GM21528 (cell line): Measurements from ENCODE around the gene NAMPT.
A peak's percentile ranks its signal among the peaks of the same experiment; 100 is the strongest.
"Not testable (repeated sequence)": the region's sequence is repeated elsewhere in the genome, so short reads cannot be mapped to it uniquely, and the experiment has no call there.

Source experiments
- ATAC-seq: cut with Tn5 transposase; IDR thresholded peaks from one replicate; pipeline ENCODE4 v1.9.1; 2021; ENCODE audit warnings: mild to moderate bottlenecking, moderate library complexity; ENCODE audit not compliant: unreplicated experiment, low FRiP score

NAMPT gene

DNA sequence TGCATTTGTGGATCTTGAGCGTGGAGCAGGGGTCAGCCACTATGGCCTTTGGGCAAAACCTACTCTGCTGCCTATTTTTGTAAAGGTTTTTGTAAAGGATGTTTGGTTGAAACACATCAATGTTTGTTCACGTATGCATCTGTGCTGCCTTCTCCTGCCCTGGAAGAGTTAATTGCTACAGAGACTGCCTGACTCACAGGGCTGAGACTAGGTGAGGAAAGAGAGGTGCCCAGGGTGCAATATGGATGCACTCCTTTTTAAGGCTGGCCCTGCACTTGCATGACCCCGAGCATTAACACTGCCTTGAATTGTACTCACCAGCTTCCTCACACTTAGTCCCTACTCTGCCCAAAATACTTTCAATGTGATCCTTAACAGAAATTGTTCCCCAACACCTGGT is 20.9 kb upstream of the NAMPT start:
- ATAC-seq = no peak

DNA sequence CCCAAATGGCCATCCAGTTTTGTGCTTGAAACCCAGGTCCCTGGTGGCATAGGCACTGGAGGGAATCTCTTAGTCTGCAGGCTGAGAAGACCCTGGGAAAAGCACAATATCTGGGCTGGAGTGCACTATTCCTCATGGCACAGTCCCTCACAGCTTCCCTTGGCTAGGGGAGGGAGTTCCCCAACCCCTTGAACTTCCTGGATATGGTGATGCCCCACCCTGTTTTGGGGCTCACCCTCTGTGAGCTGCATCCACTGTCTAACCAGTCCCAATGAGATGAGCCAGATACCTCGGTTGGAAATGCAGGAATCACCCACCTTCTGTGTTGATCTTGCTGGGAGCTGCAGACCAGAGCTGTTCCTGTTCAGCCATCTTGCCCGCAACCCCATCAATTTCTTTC is 19.8 kb upstream of the NAMPT start:
- ATAC-seq = no peak

DNA sequence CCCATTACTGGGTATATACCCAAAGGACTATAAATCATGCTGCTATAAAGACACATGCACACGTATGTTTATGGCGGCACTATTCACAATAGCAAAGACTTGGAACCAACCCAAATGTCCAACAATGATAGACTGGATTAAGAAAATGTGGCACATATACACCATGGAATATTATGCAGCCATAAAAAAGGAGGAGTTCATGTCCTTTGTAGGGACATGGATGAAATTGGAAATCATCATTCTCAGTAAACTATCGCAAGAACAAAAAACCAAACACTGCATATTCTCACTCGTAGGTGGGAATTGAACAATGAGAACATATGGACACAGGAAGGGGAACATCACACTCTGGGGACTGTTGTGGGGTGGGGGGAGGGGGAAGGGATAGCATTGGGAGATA is 13.8 kb upstream of the NAMPT start:
- not testable (repeated sequence) for ATAC-seq

DNA sequence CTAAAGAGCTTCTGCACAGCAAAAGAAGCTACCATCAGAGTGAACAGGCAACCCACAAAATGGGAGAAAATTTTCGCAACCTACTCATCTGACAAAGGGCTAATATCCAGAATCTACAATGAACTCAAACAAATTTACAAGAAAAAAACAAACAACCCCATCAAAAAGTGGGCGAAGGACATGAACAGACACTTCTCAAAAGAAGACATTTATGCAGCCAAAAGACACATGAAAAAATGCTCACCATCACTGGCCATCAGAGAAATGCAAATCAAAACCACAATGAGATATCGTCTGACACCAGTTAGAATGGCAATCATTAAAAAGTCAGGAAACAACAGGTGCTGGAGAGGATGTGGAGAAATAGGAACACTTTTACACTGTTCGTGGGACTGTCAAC is 13.4 kb upstream of the NAMPT start:
- ATAC-seq = not testable (repeated sequence)

DNA sequence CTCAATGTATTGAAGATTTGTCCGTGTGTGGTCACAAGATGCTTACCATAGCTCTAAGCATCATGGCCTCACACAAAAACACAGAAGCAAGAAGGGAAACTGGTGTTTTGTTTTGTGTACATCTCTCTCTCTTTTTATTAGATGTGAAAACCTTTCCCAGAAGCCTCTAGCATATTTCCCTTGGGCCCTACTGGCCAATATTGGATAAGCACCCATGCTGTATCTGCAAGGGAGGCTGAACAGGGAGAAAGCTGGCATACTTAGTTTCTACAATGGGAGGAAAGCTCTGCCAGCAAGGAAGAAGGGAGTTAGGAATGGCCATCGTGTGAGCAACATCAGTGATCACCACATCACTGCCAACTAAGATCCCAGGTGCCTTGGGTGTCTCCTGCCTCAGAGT is 9.6 kb upstream of the NAMPT start:
- ATAC-seq = no peak

DNA sequence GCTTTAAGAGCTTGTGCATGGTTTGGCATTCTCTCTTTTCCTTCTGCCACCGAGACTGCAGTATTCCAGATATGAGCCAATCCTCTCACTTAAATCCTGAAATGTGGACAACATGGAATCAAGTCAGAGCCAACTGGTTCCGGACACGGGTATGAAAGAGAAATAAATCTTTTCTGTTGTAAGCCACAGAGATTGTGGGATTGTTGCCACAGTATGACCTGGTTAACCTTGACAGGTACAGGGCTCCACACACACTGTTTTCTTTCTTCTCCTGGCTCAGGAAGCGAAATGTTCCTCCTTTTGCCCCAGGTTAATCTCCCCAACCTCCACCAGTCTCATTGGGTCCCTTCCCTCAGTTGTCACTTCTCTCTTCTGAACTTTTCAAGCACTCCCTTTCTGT is 6.5 kb upstream of the NAMPT start:
- no peak for ATAC-seq

DNA sequence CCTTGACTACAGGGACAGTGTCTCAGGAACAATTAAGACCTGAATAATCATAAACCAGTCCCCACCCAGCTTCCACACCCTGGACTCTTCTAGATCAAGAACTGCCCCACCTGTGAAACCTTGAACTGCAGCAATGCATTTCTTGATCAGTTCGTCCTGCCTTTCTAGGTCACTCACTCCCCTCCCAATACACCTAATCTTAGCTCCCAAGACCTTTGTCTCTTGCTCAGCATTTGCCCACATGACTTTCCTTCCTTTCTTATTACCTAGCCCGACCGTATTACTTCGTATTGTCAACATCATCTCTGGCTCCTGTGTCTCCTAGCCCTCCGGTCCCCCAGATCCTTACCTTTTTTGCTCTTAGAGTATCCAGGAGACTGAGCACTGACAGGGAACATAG is 5.5 kb upstream of the NAMPT start:
- ATAC-seq = no peak

DNA sequence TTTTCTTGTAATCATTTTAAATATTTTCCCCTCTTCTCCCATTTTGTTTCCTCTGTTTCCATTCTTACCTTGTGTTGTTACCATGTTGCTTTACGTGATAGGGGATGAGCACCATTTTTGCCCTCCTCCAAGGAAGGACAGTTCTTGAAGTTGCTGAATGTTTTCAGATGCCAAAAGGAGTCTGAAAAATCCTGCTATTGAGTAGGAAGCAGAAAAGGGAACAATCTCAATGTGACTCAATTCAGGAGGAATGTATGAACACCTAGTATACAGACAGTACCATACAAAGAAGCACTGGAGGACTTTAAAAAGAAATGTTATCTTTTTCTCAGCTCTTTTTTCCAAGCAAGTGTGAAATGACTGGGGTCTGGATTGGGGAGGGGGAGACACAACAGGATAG is 5.1 kb upstream of the NAMPT start:
- ATAC-seq = no peak

DNA sequence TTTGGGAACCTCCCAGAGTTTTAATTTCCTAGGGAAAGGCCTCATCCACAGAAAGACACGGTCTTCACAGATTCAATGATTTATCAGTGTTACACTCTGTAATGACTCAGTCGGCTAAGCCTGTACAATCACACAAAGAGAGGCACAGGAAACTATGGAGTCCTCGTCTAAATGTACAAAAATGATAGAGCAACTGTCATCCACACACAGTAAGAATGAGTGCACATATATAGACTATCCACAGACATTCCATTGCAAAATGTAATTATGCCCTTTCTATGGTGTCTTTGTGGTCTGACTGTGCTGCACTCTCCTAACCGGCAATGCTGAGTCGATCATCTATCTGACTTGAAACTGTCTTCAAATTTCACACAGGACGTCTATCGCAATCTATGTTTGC is 3.5 kb upstream of the NAMPT start:
- no peak for ATAC-seq

DNA sequence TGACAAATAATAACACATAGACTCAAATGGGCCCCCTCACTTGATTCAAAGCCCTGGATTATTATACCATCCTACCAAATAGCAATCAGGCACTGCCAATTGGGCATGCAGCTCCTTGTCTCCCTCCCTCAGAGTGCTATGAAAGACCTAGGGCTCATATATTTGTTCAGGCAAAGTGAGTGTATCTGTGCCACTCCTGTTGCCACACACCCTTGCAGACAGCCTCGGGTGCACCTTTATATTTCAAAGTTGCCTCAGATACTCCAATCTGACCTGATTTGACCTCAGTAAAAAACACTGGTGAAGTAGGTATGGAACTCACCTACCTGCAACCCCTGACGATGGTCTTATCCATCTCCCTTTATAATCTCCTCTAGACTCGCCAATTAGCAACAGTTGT is 3.0 kb upstream of the NAMPT start:
- ATAC-seq = no peak

DNA sequence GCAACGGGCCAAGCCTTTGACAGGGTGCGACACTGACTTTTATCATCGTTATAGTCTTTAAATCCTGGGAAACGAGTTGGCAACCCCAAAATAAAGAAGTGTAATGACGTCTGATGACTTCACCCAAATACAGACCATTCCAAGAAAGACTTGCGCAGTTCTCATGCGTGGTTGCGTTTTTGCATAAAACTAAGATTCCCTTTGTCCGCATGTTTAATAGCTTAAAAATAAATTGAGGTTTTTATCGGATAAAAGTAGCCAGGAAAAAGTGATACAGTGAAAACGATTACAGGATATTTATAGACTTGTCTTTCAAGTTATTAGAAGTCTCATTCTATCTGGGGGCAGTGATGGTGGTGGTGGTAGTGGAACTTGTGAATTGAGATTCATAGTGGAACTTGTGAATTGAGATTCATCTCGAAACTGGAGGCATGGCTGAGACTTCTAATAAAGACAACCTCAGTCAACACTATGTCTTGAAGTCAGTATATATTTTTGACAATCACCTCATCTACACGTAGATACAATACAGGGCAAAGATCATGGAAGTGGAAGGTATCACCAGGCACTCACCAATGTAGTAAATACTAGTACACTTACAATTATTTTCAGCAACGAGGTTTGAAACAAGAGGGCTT is 1.2 kb upstream of the NAMPT start:
- ATAC-seq = no peak

DNA sequence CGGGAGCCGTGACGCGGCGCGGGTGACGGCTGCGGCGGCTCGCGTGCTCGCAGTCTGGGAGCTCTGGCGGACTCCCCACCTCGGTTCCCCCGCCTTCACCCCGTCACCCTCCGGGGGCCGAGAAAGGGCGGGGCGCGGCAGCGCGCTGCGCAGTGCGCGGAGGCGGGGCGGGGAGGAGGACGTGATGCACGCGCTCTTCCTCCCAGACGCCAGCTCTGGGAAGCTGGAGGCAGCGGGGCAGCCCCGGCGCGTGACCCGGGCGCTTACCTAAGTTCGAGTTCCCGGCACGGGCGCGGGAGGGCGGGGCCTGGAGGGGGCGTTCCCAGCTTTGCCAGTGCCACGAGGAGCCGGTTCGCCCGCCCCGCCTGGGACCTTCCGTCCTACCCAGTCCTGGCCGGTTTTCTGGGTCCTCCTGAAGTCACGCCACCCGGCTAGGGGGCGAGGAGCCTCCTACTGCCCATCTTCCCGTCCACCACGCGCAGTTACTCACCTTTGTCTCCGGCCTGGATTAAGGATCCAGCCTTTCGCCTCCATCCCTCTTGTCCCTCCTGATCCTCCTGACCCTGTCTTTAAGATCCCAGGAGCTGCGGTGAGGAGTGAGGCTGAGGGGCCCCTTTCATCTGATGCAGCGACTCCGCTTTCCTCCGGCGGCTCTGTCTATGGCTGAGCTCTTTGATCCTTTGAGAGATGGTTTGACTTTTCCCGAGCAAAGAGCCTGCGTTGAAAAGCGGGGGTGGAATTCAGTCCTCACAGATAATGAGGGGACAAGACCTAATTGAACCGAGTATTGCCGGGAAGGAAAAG is 470 bp upstream of the NAMPT start:
- ATAC-seq = peak; percentile 84

DNA sequence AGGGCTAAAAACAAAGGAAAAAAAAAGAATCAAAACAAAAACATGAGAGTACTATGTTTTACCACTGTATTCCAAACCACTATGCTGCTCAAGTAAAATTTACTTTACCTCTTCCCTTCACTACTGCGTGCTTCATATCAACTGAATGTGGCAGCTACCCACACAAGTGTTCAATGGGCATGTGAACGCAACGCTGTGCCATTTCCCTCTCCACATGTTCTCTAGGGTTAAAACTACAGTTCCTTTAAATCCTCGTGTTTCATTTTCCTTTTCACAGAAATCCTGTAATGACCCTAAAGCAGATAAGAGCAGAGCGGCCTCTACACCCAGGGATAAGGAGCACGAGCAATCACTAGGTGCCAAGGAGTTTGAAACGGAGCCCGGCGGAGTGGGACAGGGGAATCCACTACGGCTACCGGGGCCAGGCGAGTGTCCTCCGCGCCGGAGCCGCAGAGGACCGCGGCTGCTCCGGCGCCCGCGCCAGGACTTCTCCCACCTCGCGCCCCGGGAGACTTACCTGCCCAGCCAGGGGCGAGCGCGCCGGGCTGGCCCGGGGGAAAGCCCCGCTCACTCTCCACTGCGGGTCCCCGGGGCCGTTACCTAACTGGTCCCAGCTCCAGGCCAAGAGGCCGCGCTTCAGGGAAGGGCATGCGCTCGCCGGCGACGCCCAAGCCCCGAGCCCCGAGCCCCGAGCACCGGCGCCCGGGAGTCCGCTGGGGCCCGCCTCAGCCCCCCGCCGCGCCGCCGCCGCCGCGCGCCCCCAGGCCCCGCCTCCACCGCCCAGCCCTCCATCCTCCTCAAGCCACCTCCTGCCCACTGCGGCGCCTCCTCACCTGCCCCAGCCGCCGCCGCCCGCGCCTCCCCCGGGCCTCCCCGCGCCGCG is 711 bp downstream of the NAMPT start:
- peak; percentile 19 for ATAC-seq

DNA sequence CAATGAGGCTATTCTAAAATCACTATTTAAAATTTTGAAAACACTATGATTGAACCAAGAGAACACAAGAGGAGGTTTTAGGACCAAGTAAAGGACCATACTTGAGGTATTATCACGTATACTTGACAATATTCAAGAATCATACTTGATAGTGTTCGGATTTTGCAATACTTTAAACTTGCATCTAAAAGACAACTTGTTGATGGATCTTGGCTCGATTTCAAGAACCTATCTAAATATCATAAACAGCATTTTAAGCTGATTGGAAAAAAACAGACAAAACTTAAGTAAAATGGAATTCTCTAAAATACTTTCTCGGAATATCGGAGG is 1.3 kb downstream of the NAMPT start:
- ATAC-seq = no peak

DNA sequence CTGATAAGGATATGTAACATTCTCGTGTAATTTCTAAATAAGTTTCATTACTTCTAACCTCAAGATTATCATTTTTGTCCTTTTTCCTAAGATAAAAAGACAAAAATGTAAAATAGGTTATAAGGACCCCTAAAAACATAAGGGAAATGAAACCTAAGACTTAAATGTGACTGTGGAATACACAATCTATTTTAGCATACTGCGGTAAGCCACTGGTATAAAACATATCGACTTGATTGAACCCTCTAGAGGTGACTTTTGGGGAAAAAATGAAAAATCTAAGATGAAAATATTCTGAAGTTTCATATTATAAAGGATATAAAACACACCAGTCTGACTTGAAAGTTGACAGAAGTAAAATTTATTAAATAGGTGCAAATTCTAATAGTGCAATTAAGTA is 1.9 kb downstream of the NAMPT start:
- ATAC-seq = no peak

DNA sequence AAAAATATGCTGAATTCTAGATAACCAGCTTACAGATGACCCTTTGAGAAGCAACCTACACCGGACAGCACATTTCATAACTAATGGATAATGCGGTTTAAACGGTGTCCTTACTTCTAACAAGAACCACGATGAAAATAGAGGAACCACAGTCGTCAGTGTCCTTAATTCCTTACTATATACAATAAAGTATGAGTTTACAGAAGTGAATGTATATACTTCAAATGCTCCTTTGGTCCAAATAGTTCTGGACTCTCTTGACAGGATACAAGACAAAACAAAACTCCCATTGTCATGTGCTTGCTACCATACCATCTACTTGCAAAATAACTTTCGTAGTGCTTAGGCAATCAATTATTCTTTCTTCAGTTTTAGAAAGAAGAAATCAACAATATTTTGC is 2.4 kb downstream of the NAMPT start:
- ATAC-seq = no peak

DNA sequence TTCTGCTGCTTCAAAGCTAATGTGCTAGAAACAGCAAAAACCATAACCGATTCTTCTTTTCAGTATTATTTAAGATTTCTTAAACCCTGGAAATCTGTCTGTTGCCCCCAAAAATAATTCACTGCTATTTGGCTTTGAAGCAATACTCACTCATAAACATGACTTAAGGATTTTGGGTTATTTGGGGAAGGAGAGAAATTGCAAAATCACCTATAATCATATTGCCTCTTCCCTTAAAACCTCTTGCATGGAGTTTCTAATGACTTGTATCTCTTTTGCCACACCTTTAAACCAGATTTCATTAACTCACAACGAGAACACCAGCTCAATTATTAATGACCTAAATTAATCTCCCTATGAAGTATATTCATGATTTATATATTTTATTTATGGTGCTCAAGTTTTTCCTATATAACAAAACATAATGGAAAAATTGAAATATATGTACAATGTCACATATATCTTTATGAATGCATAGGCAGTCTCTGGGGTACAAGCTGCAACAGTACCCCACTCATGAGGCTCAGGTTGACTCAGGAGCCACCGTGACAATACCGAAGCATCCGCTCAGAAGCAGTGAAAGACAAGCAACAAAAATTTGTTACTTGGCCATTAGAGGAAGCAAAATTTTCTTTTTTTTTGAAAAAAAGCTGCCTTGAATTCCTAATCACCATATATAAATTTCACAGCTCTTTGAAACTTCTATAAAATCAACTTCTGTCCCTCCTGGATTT is 3.0 kb downstream of the NAMPT start:
- ATAC-seq = no peak

DNA sequence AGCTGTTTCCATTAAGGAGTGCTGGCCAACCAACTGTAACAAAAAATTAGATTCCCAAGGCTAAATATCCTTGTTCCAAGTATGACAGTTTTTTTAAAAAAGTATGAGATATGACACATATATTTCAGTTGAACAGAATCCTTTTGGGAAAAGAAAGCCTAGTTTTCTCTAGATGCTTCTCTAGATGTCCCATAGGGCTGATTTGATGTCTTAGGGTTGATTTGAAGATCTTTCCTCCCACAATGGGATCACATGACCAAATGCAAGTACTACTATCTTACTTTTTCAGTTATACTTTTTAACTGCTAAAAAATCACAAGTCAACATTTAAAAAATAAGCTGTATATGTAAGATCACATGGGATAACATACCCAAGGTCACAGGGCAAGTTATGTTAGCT is 3.7 kb downstream of the NAMPT start:
- no peak for ATAC-seq

DNA sequence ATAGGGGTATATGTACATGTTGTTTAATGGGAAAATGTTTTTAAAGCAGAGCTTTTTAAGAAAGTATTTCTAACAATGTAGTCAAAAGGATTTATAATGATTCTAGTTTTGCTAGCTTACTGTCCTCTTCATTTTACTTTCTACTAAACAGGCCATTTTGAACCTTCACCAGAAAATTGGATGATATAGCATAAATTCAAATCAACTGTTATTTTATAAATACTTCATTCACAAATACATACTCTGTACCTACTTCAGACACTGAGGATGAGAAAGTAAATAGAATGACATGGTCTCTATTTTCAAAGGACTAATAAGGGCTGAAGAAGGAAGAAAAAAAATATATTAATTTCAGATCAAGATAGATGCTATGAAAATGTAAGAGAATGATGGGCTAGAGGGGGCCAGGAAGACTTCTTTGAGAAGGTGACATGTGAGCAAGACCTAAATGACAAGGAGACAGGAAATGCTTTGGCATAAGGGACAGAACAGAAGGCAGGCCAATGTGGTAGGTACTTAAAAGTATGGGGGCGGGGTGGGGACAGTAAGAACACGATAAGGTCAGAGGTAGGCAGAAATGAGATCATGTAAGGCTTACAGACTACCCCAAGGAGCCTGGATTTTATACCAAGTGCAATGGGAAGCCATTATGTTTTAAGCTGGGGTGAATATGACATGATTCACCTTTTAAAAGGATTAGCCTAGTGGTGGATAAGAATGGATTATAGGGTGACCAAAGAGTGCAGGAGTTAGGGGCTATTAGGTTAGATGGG is 5.2 kb downstream of the NAMPT start:
- no peak for ATAC-seq

DNA sequence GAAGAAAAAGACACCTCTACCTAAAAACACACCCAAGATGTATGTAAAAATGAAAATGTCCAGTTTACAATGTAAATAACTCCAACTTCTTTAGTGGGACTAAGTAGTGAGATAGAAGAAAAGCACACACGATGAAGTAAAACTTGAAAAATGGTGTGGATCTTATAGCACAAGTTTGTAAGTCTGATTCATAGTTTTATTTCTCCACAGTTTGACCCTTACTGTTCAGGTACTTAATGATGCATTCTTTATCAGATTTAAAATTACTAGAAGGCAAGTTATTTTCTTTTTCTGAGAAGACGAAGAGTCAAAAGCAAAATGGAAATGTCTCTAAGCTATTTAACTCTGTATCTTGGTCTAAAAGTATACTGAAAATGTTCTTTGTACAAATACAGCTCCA is 6.1 kb downstream of the NAMPT start:
- ATAC-seq = no peak
